Subcutaneous adipose tissue (tissue), 4 donors: ENCODE results near the gene ATF6. TPM values are rescaled to one million over a fixed set of nuclear protein-coding genes. Genes with fewer than 3 reads are reported as not detected.

ENCODE experiments used
- total RNA-seq, 4 donors: library from RNA; depleted of rRNA; stranded (reverse); fragments of >200 nt; gene quantifications; one replicate each; pipeline ENCODE4 v1.1.0, GENCODE V29; 2016
- TF ChIP-seq, protein P1 (sequence below): fragments of 450-650 bp; IDR thresholded peaks from one replicate; pipeline ENCODE4 v1.5.1; 2016; ENCODE audit warnings: low read depth, mild to moderate bottlenecking, control low read depth, antibody characterized with exemption, moderate library complexity

ATF6 gene
- total RNA-seq, 4 donors from 2014 or later: 22.0 to 48.9 (median 30.4) TPM

DNA sequence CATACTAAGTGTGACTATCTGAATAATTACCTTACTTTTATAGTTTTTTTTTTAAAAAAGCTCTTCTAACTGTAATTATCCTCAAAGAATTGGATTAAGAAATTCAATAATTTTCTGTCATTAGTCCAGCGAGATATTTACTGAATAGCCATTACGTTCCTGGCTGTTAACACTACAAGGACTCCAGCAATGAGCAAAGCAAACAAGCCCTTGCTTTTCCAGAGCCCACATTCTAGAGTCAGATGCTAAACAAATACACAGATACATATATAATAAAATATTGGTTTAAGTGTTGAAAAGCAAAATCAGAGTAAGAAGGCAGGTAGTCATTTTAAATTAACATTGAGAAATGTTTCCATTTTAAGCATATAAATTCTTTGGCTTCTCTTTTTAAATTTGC is 118.4 kb downstream of the ATF6 start:
- TF ChIP-seq, protein P1, sequence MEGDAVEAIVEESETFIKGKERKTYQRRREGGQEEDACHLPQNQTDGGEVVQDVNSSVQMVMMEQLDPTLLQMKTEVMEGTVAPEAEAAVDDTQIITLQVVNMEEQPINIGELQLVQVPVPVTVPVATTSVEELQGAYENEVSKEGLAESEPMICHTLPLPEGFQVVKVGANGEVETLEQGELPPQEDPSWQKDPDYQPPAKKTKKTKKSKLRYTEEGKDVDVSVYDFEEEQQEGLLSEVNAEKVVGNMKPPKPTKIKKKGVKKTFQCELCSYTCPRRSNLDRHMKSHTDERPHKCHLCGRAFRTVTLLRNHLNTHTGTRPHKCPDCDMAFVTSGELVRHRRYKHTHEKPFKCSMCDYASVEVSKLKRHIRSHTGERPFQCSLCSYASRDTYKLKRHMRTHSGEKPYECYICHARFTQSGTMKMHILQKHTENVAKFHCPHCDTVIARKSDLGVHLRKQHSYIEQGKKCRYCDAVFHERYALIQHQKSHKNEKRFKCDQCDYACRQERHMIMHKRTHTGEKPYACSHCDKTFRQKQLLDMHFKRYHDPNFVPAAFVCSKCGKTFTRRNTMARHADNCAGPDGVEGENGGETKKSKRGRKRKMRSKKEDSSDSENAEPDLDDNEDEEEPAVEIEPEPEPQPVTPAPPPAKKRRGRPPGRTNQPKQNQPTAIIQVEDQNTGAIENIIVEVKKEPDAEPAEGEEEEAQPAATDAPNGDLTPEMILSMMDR: no peak

DNA sequence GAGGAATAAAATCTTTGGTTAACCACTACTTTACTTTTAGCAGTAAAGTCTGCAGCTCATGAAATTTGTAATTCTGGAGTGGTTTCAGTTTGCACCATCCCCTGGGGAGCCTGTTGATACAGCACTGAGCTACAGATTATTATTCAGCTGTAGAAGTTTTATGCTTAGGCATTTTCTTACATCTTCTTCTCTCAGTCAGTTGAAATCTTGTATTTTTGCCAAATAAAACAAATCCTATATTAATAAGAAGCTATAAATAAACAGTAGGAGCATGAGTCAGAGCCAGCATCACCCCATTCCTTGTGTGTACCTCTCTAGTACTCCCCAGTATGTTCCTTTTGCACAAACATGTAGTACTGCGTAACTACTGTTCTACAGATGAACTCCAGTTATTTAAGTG is 118.9 kb downstream of the ATF6 start:
- TF ChIP-seq, protein P1: no peak

DNA sequence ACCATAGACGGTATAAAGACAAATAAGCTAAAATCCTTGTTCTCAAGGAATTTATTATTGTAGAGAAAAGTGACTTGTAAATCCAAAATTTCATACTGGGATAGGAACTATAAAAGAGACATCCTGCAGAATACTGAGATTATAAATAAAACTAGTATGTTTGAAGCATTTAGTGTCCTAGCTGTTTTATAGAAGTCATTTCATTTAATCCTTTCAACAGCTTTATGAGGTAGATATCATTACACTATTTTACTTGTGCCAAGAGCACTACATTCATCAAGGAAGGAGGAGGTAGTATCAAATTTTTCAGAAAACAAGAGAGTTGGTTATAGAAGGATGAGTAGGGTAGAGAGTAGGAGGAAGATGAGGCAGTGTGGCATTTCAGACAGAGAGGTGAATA is 119.6 kb downstream of the ATF6 start:
- TF ChIP-seq, protein P1: no peak

DNA sequence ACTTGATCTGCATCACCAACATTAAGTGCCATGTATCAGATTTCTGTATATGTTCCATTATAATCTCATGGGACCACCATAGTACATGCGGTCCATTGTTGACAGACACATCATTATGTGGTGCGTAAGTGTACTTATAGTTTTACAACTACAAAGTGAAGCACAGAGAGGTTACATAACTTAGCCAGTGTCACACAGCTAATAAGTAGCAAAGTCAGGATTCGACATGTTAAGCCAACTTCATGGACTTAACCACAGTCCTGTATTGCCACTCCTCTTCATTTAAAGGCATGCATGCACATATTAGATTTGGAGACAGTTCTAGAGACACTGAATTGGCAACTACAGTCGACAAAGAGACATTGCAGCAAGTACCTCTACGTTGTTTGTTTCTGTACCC is 120.5 kb downstream of the ATF6 start:
- TF ChIP-seq, protein P1: no peak

DNA sequence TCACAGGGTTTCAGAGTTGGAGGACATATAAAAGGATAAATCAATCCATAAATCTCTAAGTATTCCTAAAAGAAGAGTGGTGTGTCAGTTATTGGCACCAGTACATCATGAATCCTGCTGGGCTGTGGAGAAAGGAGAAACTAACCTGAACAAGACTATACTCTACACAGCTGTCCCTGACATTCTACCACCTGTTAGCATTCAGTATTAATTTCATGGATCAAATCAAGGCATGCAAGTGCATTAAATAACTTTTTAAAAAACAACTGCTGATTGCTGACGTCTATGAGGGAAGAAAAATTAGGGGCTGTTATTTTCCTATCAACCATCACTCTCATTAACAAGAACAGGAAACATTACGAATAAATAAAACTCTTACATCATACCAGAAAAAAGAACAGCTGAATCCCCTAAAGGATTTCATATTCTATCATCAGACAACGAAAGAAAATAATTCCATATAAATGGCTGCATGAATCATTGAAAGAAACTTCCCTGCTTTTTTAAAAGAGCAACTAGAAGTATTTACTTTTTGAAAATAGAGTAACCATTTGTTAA is 121.7 kb downstream of the ATF6 start:
- TF ChIP-seq, protein P1: no peak

DNA sequence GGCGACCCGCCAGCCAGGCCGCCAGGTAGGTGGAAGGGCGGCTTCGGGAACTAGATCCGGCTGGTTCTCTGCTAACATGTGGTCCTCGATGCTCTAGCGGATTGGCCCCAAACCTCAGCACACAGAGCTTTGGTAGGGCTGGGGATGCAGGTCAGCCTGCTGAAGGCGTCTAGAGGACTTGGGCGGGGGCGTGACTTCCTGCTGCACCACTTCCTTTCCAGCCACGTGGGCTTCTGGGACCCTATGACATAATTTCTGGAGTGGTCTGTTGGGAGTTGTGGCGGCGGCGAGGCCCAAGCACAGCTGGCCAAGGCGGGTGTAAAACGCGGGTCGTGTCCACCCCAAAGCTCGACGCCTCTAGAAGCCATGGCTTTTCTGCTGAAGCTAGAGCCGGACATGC is 124.5 kb downstream of the ATF6 start:
- TF ChIP-seq, protein P1: no peak

DNA sequence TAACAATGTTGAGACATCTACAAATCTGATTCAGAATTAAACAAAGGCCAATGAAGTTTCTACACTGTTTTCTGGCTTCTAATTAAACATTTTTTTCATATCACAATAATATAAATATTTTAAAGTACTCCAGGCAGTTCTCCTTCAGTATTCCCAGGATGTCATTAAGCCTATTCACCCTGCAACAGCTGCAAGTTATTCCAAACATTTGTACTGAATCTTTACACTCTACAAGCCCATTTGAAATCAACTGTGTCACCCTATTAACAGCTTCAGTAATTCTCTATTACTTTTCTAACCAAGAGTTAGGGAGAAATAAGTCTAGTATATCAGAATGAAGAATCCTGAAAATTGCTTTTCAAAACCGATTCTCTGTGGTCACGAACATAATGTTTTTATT is 133.0 kb downstream of the ATF6 start:
- TF ChIP-seq, protein P1: no peak
